Transverse colon (tissue), 4 donors: ENCODE results near the gene DYNC2H1.

Experiments
- CTCF ChIP-seq, 5 experiments: fragments of 200-600 bp in 3 of 5; fragments of 450-650 bp in 2 of 5; sonication (generic) in 3 of 5; IDR thresholded peaks; 1 replicate in 2 of 5; 2 replicates in 3 of 5; pipeline ENCODE4 v1.5.1; 2016 to 2017; ENCODE audit warnings: antibody characterized with exemption in 5 of 5, inconsistent platforms in 3 of 5, mild to moderate bottlenecking in 2 of 5, moderate library complexity in 1 of 5
- POLR2A ChIP-seq: fragments of 450-650 bp; IDR thresholded peaks from one replicate; pipeline ENCODE4 v1.6.1; 2016; ENCODE audit warnings: antibody characterized with exemption, mild to moderate bottlenecking, moderate library complexity
- POLR2AphosphoS5 ChIP-seq, 3 donors: sonication (generic); formaldehyde crosslinking; IDR thresholded peaks; one replicate each; pipeline ENCODE4 v1.6.1; 2016; ENCODE audit warnings: antibody characterized with exemption in 3 of 3

GRCh38 chr11:103164093-103164796 lies 55.0 kb downstream of the DYNC2H1 start:
- TF ChIP-seq POLR2A (no peak), POLR2AphosphoS5 (IDR thresholded peaks at IDR 0.05) (no peak), CTCF (IDR thresholded peaks at IDR 0.05) (no peak)
